IPS-18a (cell line): ENCODE data around the gene PRKCA.

Experiments used
- H3K27ac ChIP-seq: one replicate; pipeline ENCODE4 v1.5.1; 2013; ENCODE audit warnings: low read length
- H3K27me3 ChIP-seq: one replicate; pipeline ENCODE4 v1.6.1; 2013; ENCODE audit warnings: mild to moderate bottlenecking, low read length; ENCODE audit not compliant: control insufficient read depth, insufficient read depth
- H3K36me3 ChIP-seq: one replicate; pipeline ENCODE4 v1.6.1; 2013; ENCODE audit warnings: low read depth, low read length; ENCODE audit not compliant: control insufficient read depth
- H3K4me1 ChIP-seq: one replicate; pipeline ENCODE4 v1.6.1; 2013; ENCODE audit warnings: low read depth, low read length; ENCODE audit not compliant: control insufficient read depth
- H3K4me3 ChIP-seq: one replicate; pipeline ENCODE4 v1.5.1; 2013; ENCODE audit warnings: low read length
- H3K9ac ChIP-seq: one replicate; pipeline ENCODE4 v1.6.1; 2013; ENCODE audit warnings: mild to moderate bottlenecking, low read length, moderate library complexity
- H3K9me3 ChIP-seq: one replicate; pipeline ENCODE4 v1.6.1; 2013; ENCODE audit warnings: low read depth, low read length; ENCODE audit not compliant: control insufficient read depth

Gene PRKCA

GRCh38 chr17:66466106-66466820 lies 163.8 kb downstream of the PRKCA start:
- H3K4me1 ChIP-seq, result peaks cover 16% of the 10 kb centered on the region
- no peaks in the 10 kb centered on the region for H3K27me3 ChIP-seq
- H3K4me3 ChIP-seq, result no peak overlapping the region
- H3K27ac ChIP-seq, result no peak overlapping the region
- no peaks in the 10 kb centered on the region for H3K9me3 ChIP-seq
- H3K36me3 ChIP-seq, result no peaks in the 10 kb centered on the region
- H3K9ac ChIP-seq, result no peak overlapping the region

- Histone ChIP-seq H3K27ac (no peak overlapping the region), H3K27me3 (no peaks in the 10 kb centered on the region), H3K9me3 (no peaks in the 10 kb centered on the region), H3K4me3 (no peak overlapping the region), H3K36me3 (no peaks in the 10 kb centered on the region), H3K9ac (no peak overlapping the region), H3K4me1 (peaks cover 16% of the 10 kb centered on the region)
These were observed 164.5 kb downstream of the PRKCA start for GRCh38 chr17:66466840-66467367.

GRCh38 chr17:66467766-66468165 lies 165.4 kb downstream of the PRKCA start:
- Histone ChIP-seq H3K36me3 (no peaks in the 10 kb centered on the region), H3K9me3 (no peaks in the 10 kb centered on the region), H3K4me1 (peaks cover 17% of the 10 kb centered on the region), H3K4me3 (no peak overlapping the region), H3K9ac (no peak overlapping the region), H3K27ac (no peak overlapping the region), H3K27me3 (no peaks in the 10 kb centered on the region)

GRCh38 chr17:66468241-66469087 lies 166.1 kb downstream of the PRKCA start:
- H3K27ac ChIP-seq, result no peak overlapping the region
- H3K27me3 ChIP-seq, result no peaks in the 10 kb centered on the region
- no peaks in the 10 kb centered on the region for H3K36me3 ChIP-seq
- H3K4me3 ChIP-seq, result no peak overlapping the region
- H3K9ac ChIP-seq, result no peak overlapping the region
- peaks cover 18% of the 10 kb centered on the region for H3K4me1 ChIP-seq
- H3K9me3 ChIP-seq, result no peaks in the 10 kb centered on the region

GRCh38 chr17:66469088-66469442 lies 166.7 kb downstream of the PRKCA start:
- Histone ChIP-seq H3K27ac (no peak overlapping the region), H3K4me1 (peaks cover 22% of the 10 kb centered on the region), H3K9me3 (no peaks in the 10 kb centered on the region), H3K9ac (no peak overlapping the region), H3K27me3 (no peaks in the 10 kb centered on the region), H3K36me3 (no peaks in the 10 kb centered on the region), H3K4me3 (no peak overlapping the region)

GRCh38 chr17:66469461-66469860 lies 167.0 kb downstream of the PRKCA start:
- no peaks in the 10 kb centered on the region for H3K9me3 ChIP-seq
- no peaks in the 10 kb centered on the region for H3K27me3 ChIP-seq
- peaks cover 26% of the 10 kb centered on the region for H3K4me1 ChIP-seq
- no peak overlapping the region for H3K4me3 ChIP-seq
- H3K9ac ChIP-seq, result no peak overlapping the region
- no peaks in the 10 kb centered on the region for H3K36me3 ChIP-seq
- no peak overlapping the region for H3K27ac ChIP-seq

- Histone ChIP-seq H3K36me3 (no peaks in the 10 kb centered on the region), H3K9ac (no peak overlapping the region), H3K27ac (no peak overlapping the region), H3K27me3 (no peaks in the 10 kb centered on the region), H3K4me3 (no peak overlapping the region), H3K4me1 (peaks cover 30% of the 10 kb centered on the region), H3K9me3 (no peaks in the 10 kb centered on the region)
These were observed 167.5 kb downstream of the PRKCA start for GRCh38 chr17:66469890-66470289.

- no peaks in the 10 kb centered on the region for H3K27me3 ChIP-seq
- peaks cover 36% of the 10 kb centered on the region for H3K4me1 ChIP-seq
- H3K36me3 ChIP-seq, result no peaks in the 10 kb centered on the region
- H3K27ac ChIP-seq, result no peak overlapping the region
- H3K9me3 ChIP-seq, result no peaks in the 10 kb centered on the region
- H3K9ac ChIP-seq, result no peak overlapping the region
- H3K4me3 ChIP-seq, result no peak overlapping the region
These were observed 169.7 kb downstream of the PRKCA start for GRCh38 chr17:66472123-66472522.

GRCh38 chr17:66474258-66474657 lies 171.8 kb downstream of the PRKCA start:
- Histone ChIP-seq H3K27ac (peak overlapping the region; percentile 76), H3K4me3 (peak overlapping the region; percentile 42), H3K9me3 (no peaks in the 10 kb centered on the region), H3K36me3 (no peaks in the 10 kb centered on the region), H3K9ac (peak overlapping the region; percentile 62), H3K27me3 (no peaks in the 10 kb centered on the region), H3K4me1 (peaks cover 27% of the 10 kb centered on the region)

GRCh38 chr17:66474806-66475497 lies 172.5 kb downstream of the PRKCA start:
- Histone ChIP-seq H3K36me3 (no peaks in the 10 kb centered on the region), H3K27me3 (no peaks in the 10 kb centered on the region), H3K9me3 (no peaks in the 10 kb centered on the region), H3K27ac (peak overlapping the region; percentile 76), H3K4me1 (peaks cover 24% of the 10 kb centered on the region), H3K4me3 (peak overlapping the region; percentile 42), H3K9ac (peak overlapping the region; percentile 62)

- no peaks in the 10 kb centered on the region for H3K36me3 ChIP-seq
- H3K27me3 ChIP-seq, result no peaks in the 10 kb centered on the region
- no peak overlapping the region for H3K4me3 ChIP-seq
- H3K4me1 ChIP-seq, result peaks cover 24% of the 10 kb centered on the region
- H3K9ac ChIP-seq, result no peak overlapping the region
- H3K27ac ChIP-seq, result no peak overlapping the region
- no peaks in the 10 kb centered on the region for H3K9me3 ChIP-seq
These were observed 173.6 kb downstream of the PRKCA start for GRCh38 chr17:66476014-66476413.
